Measurements from ENCODE around the gene ABCG4.

ABCG4 gene

GRCh38 chr11:119120639-119121007 lies 28.2 kb upstream of the ABCG4 start:
- Histone ChIP-seq H3K36me3 (peaks cover 8% of the 10 kb centered on the region), H3K27me3 (no peaks in the 10 kb centered on the region), H3K4me3 (ENCODE audit: low read depth, low read length) (peak overlapping the region; percentile 60), H3K4me1 (no peaks in the 10 kb centered on the region), H3K9me3 (no peaks in the 10 kb centered on the region)
- no peak for DNase-seq
- no peak for TF ChIP-seq CTCF (IDR thresholded peaks at IDR 0.05; ENCODE audit: low read depth, low read length)

GRCh38 chr11:119121008-119121810 lies 27.6 kb upstream of the ABCG4 start, which contains the start of gene HINFP:
Gene HINFP, plus strand, starts transcription at chr11:119121580. Its CDS starts 5,365 bp downstream, at chr11:119126945.
- Histone ChIP-seq H3K9me3 (no peaks in the 10 kb centered on the region), H3K36me3 (peaks cover 8% of the 10 kb centered on the region), H3K4me1 (no peaks in the 10 kb centered on the region), H3K4me3 (ENCODE audit: low read depth, low read length) (peak within 1 kb of the TSS; percentile 99), H3K27me3 (no peaks in the 10 kb centered on the region)
- peak; percentile 100 for DNase-seq
- no peak for TF ChIP-seq CTCF (IDR thresholded peaks at IDR 0.05; ENCODE audit: low read depth, low read length)

- no peak for DNase-seq
- no peaks in the 10 kb centered on the region for H3K9me3 ChIP-seq
- no peaks in the 10 kb centered on the region for H3K27me3 ChIP-seq
- H3K36me3 ChIP-seq, result peaks cover 8% of the 10 kb centered on the region
- H3K4me1 ChIP-seq, result no peaks in the 10 kb centered on the region
- H3K4me3 ChIP-seq (ENCODE audit: low read depth, low read length), result peak overlapping the region; percentile 99
- TF ChIP-seq CTCF (IDR thresholded peaks at IDR 0.05; ENCODE audit: low read depth, low read length), result no peak
These were observed 27.1 kb upstream of the ABCG4 start for GRCh38 chr11:119121811-119122124.

- peaks cover 24% of the 10 kb centered on the region for H3K36me3 ChIP-seq
- no peak for TF ChIP-seq CTCF (IDR thresholded peaks at IDR 0.05; ENCODE audit: low read depth, low read length)
These were observed 23.0 kb upstream of the ABCG4 start for GRCh38 chr11:119125821-119126220.

GRCh38 chr11:119126675-119127268 lies 22.1 kb upstream of the ABCG4 start:
- no peaks in the 10 kb centered on the region for H3K9me3 ChIP-seq
- no peaks in the 10 kb centered on the region for H3K27me3 ChIP-seq
- no peaks in the 10 kb centered on the region for H3K4me1 ChIP-seq
- no peak overlapping the region for H3K4me3 ChIP-seq (ENCODE audit: low read depth, low read length)
- H3K36me3 ChIP-seq, result peaks cover 33% of the 10 kb centered on the region
- DNase-seq, result no peak
- TF ChIP-seq CTCF (IDR thresholded peaks at IDR 0.05; ENCODE audit: low read depth, low read length), result no peak

More at GRCh38 chr11:119125821-119126220, 23.0 kb upstream of the ABCG4 start:
- DNase-seq, result no peak
- H3K4me3 ChIP-seq (ENCODE audit: low read depth, low read length), result no peak overlapping the region
- H3K9me3 ChIP-seq, result no peaks in the 10 kb centered on the region
- no peaks in the 10 kb centered on the region for H3K4me1 ChIP-seq
- no peaks in the 10 kb centered on the region for H3K27me3 ChIP-seq

- Histone ChIP-seq H3K27me3 (no peaks in the 10 kb centered on the region), H3K4me1 (no peaks in the 10 kb centered on the region), H3K4me3 (ENCODE audit: low read depth, low read length) (no peak overlapping the region), H3K9me3 (no peaks in the 10 kb centered on the region), H3K36me3 (peaks cover 47% of the 10 kb centered on the region)
- TF ChIP-seq CTCF (IDR thresholded peaks at IDR 0.05; ENCODE audit: low read depth, low read length), result no peak
- DNase-seq, result no peak
These were observed 18.2 kb upstream of the ABCG4 start for GRCh38 chr11:119130662-119131061.
